GM12864 (cell line): ENCODE measurements around the gene VGLL4.
"Not testable (repeated sequence)": the region's sequence is repeated elsewhere in the genome, so short reads cannot be mapped to it uniquely, and the experiment has no call there.

ENCODE experiments used
- DNase-seq: peaks from one replicate; pipeline ENCODE4 v3.0.0-alpha.2; 2011; ENCODE audit warnings: low read depth
- H3K4me3 ChIP-seq: 2 replicates; pipeline ENCODE4 v1.5.1; 2011; ENCODE audit warnings: mild to moderate bottlenecking, low read depth, low read length, control low read depth
- TF ChIP-seq, protein P1 (sequence below): IDR thresholded peaks from 2 replicates; pipeline ENCODE4 v1.5.1; 2011; ENCODE audit warnings: low read depth, mild to moderate bottlenecking, moderate library complexity, low read length, control low read depth, inconsistent platforms; ENCODE audit errors: missing control alignments

The VGLL4 gene

DNA sequence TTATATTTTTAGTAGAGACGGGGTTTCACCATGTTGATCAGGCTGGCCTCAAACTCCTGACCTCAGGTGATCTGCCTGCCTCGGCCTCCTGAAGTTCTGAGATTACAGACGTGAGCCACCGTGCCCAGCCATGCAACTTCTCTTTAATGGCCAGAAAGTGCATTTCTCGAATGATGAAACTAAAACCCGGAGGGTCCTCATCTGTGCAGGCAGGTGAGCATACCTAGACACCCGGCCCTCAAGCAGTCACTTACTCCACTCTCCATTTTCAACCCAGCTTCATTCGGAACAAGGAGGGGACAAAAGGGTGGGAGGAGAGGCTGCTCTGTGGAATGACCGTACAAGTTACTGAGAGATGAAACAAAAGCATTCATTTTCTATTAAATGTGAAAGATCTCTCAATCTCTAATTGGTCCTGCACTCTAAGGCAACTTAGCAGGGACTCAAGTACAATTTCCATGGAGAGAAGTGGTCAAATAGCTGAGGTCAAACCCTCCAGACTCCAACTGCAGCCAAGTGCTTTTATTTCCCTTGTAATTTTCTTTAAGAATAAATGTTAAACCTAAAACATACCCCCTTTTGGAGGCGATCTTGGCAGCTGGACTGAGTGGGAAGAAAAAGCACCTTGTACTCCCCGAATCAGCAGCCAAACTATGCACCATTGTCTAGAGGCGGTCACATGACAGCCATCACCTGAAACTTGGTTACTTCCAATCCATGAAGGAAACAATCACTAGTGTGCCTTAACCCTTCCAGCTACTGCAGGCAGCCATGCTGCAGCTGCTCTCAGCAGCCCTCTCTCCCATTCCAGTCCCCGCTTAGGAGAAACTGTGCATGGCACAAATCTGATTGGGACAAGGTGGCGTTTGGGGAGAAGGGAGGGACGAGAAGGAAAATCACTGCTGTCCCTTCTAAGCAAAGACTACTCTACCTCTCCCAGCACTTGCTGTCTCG is 62.2 kb downstream of the VGLL4 start:
- TF ChIP-seq, protein P1, sequence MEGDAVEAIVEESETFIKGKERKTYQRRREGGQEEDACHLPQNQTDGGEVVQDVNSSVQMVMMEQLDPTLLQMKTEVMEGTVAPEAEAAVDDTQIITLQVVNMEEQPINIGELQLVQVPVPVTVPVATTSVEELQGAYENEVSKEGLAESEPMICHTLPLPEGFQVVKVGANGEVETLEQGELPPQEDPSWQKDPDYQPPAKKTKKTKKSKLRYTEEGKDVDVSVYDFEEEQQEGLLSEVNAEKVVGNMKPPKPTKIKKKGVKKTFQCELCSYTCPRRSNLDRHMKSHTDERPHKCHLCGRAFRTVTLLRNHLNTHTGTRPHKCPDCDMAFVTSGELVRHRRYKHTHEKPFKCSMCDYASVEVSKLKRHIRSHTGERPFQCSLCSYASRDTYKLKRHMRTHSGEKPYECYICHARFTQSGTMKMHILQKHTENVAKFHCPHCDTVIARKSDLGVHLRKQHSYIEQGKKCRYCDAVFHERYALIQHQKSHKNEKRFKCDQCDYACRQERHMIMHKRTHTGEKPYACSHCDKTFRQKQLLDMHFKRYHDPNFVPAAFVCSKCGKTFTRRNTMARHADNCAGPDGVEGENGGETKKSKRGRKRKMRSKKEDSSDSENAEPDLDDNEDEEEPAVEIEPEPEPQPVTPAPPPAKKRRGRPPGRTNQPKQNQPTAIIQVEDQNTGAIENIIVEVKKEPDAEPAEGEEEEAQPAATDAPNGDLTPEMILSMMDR: no peak
- no peak for DNase-seq
- H3K4me3 ChIP-seq: no peak overlapping the region

GRCh38 chr3:11580645-11581044 is 63.1 kb downstream of the VGLL4 start:
- TF ChIP-seq, protein P1: no peak
- no peak overlapping the region for H3K4me3 ChIP-seq
- no peak for DNase-seq

DNA sequence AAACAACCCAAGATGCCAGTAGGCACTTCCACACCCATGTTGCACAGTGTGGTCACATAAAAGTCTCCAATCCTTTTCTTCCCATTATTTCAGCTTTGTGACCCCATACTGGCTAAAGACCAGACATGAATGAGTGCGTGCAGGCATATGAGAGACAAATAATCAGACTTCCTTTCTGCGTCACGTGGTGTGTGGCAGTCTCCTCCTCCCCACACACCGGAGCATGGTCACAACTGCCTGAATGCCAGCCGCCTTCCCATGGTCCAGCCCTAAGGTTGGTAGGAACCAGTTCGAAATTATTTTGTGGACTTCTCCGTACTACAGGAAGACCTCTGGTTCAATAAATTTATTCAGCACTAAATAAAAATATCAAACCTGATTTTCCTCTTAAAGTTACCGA is 65.5 kb downstream of the VGLL4 start:
- TF ChIP-seq, protein P1: no peak
- H3K4me3 ChIP-seq: no peak overlapping the region
- no peak for DNase-seq

DNA sequence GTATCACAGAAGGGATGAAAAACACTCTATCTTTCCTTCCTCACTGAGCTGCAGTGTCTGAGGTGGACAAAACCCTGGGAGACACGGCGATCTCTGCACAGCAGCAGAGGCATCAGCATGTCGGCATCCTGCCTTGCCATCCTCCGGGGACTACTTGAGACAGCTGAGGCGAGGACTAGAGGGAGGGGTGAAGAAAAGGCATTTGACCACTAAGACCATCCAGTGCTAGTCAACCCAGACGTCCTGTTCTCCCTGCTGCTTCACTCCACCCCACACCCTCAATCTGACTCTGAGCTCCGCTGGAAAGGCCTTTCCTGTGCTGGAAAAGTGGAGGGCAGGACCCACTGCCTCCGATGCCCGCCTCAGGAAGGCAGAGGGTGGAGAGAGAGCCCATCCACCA is 67.3 kb downstream of the VGLL4 start:
- DNase-seq: no peak
- TF ChIP-seq, protein P1: no peak

DNA sequence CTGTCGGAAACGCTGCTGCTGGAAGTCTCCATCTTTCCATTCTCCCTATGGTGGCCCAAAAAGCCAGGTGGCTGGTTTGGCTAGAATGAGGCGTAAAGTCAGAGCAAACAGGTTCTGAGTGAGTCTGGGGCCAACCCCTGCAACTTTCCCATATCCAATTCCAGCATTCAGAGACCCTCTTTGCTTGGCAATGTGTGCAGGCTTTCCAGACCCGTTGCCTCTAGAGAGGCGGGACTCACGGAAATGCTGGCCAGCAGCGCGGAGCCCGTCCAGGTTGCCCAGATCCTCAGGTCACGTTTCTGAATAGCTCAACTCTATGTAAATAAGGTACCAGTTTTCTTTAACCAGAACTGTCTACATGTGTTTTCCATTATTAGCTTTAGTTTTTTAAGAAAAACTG is 68.0 kb downstream of the VGLL4 start:
- no peak overlapping the region for H3K4me3 ChIP-seq
- TF ChIP-seq, protein P1: no peak
- no peak for DNase-seq

More for the DNA sequence above, 67.3 kb downstream of the VGLL4 start:
- no peak overlapping the region for H3K4me3 ChIP-seq

DNA sequence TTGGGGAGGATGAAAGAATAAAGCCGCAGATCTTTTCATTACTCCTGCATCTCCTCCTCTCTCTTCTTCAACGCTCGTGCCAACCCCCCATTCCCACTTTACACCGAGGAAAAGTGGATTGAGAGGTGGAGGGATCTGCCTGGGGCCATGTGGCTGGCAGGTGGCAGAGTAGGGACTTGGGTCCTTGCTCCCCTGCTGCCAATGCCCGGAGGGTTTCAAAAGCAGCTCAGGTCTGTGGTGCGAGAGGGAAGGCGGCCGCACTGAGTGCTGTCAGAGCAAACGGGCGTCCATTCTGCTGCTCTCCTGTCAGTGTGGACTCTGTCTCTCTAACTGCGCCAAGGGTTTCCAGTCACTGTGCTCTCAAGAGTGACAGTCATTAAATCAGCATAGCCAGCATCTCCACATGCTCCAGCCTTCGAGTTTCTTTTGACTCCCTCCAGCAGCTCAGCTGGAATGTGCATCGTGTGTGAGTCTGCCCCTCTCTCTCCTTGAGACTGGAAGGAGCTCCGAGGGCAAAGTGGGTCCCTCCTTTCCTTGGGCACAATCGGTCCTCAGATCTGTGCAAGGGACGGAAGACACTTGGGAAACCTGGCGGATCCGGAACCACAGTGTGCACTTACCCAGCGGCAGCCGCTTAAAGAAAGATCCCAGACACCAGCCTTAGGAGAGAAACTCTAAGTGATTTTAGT is 68.6 kb downstream of the VGLL4 start:
- no peak overlapping the region for H3K4me3 ChIP-seq
- DNase-seq: no peak
- TF ChIP-seq, protein P1: no peak

DNA sequence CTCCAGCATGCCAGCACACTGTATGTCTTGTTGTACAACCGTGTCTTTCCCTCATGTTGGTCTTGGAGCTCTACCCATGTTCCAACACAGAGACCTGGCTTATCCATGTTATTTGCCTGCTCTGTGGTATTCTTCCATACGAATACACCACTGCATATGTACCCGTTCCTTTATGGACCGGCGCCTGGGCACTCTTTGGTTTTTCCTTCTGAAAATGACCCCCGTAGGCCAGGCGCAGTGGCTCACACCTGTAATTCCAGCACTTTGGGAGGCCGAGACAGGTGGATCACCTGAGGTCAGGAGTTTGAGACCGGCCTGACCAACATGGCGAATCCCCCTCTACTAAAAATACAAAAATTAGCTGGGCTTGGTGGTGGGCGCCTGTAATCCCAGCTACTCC is 71.1 kb downstream of the VGLL4 start:
- H3K4me3 ChIP-seq, DNase-seq: not testable (repeated sequence)
